SU-DHL-6 (cell line): ENCODE measurements around the gene EVI5.

Experiments
- CTCF ChIP-seq: fragments of 200-600 bp; sonication (generic); IDR thresholded peaks from one replicate; pipeline ENCODE4 v1.5.1; 2017; ENCODE audit warnings: antibody characterized with exemption, mild to moderate bottlenecking, low read length, moderate library complexity; ENCODE audit not compliant: insufficient read depth, poor library complexity, severe bottlenecking
- EZH2phosphoT487 ChIP-seq: fragments of 200-600 bp; sonication (generic), shearing (Covaris generic); conservative IDR thresholded peaks from 2 replicates; pipeline ENCODE4 v1.6.1; 2018; ENCODE audit warnings: mild to moderate bottlenecking, antibody characterized with exemption, low read length, moderate library complexity, mixed read lengths

- TF ChIP-seq CTCF (no peak), EZH2phosphoT487 (no peak)
Observed at GRCh38 chr1:92554216-92554615, 230.7 kb downstream of the EVI5 start.
